Measurements from ENCODE around the gene ERC1. TPM values are rescaled to one million over a fixed set of nuclear protein-coding genes. Genes with fewer than 3 reads are reported as not detected.

Gene ERC1
- total and polyA plus RNA-seq, 2 donors (not counting 3 experiments of a cell fraction or from before 2014, with no cell fraction given) = 11.7 to 66.1 TPM

DNA sequence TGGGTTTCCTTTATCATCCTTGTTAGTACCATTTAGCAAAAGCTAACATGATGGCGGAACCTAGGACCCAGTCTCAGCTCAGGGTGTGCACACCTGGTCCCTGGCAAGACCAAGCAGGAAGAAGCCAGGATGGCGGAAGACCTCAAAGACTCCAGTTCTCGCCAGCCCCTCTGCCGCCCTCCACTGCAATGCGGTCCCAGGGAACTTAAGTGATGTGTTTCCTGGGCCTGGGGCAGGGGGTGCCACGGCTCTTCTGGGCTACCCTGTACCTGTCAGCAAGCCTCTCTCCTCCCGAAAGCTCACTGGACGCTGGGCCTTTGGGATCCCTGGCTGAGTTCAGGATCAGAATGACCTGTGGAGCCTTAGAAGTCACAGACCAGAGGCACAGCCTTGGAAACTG, 532.0 kb downstream of the ERC1 start:
- POLR2A ChIA-PET = no interaction called here
- DNase-seq (ENCODE audit: low read depth, low spot score) (no peak), FAIRE-seq (no peak)
- H3K4me3 ChIP-seq (replicated peaks in 1 of 3; ENCODE audit: insufficient read depth in 1 of 3, low read depth in 1 of 3, low read length in 3 of 3) = no peak overlapping the region
- H3K9me3 ChIP-seq (replicated peaks; ENCODE audit: control insufficient read depth, insufficient read depth, low read length) = no peaks in the 10 kb centered on the region
- H3K9me1 ChIP-seq (replicated peaks; ENCODE audit: control insufficient read depth, extremely low read depth, insufficient read depth, low read length) = no peaks in the 10 kb centered on the region
- H3K79me2 ChIP-seq (ENCODE audit: control insufficient read depth, insufficient read depth, low read length) = no peaks in the 10 kb centered on the region
- CTCF ChIA-PET = interaction anchor here (1.2 kb wide), 1 partner anchor 11 kb away, joined by 4 read pairs; no protein-coding TSS in a partner anchor
- H3K36me3 ChIP-seq (ENCODE audit: control insufficient read depth in 2 of 2, extremely low read depth in 1 of 2, insufficient read depth in 2 of 2, low read length in 2 of 2) = no peaks in the 10 kb centered on the region
- peaks cover 17 to 28% of the 10 kb centered on the region in 2 experiments for H3K27me3 ChIP-seq (ENCODE audit: control insufficient read depth in 2 of 2, insufficient read depth in 2 of 2, low read length in 2 of 2)
- H4K20me1 ChIP-seq (replicated peaks; ENCODE audit: control insufficient read depth, extremely low read depth, insufficient read depth, low read length) = no peaks in the 10 kb centered on the region
- H3K9ac ChIP-seq (replicated peaks; ENCODE audit: extremely low read depth, insufficient read depth, low read length) = no peak overlapping the region
- H2AFZ ChIP-seq (ENCODE audit: low read depth, low read length) = no peak overlapping the region
- BruUV-seq (replicated peaks) = no TSS peak
- dilution Hi-C loops (cut with MboI; ENCODE audit: extremely low pct_ligation_motif_present, low sequenced_read_pairs) (no loop called here), intact Hi-C loops (cut with micrococcal nuclease) (no loop called here)
- TF ChIP-seq, protein P1, sequence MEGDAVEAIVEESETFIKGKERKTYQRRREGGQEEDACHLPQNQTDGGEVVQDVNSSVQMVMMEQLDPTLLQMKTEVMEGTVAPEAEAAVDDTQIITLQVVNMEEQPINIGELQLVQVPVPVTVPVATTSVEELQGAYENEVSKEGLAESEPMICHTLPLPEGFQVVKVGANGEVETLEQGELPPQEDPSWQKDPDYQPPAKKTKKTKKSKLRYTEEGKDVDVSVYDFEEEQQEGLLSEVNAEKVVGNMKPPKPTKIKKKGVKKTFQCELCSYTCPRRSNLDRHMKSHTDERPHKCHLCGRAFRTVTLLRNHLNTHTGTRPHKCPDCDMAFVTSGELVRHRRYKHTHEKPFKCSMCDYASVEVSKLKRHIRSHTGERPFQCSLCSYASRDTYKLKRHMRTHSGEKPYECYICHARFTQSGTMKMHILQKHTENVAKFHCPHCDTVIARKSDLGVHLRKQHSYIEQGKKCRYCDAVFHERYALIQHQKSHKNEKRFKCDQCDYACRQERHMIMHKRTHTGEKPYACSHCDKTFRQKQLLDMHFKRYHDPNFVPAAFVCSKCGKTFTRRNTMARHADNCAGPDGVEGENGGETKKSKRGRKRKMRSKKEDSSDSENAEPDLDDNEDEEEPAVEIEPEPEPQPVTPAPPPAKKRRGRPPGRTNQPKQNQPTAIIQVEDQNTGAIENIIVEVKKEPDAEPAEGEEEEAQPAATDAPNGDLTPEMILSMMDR (IDR thresholded peaks at IDR 0.05; ENCODE audit: extremely low read depth in 1 of 2, insufficient read depth in 1 of 2, low read depth in 1 of 2, low read length in 2 of 2) = no peak
- TF ChIP-seq MAX (IDR thresholded peaks at IDR 0.05; ENCODE audit: insufficient read depth, insufficient read length) = no peak
- TF ChIP-seq EZH2 (IDR thresholded peaks at IDR 0.05; ENCODE audit: borderline replicate concordance, low read depth, low read length, severe bottlenecking) = no peak
- no peak for TF ChIP-seq FOS (IDR thresholded peaks at IDR 0.05; ENCODE audit: borderline replicate concordance, insufficient read depth, low read length)
- TF ChIP-seq MYC (IDR thresholded peaks at IDR 0.05; ENCODE audit: low read depth, low read length) = no peak
- TF ChIP-seq POLR2A (IDR thresholded peaks at IDR 0.05; ENCODE audit: low read depth, low read length) = no peak
- TF ChIP-seq GATA2 (IDR thresholded peaks at IDR 0.05; ENCODE audit: insufficient read depth, insufficient read length, low read depth, low read length) = no peak
- no peak for TF ChIP-seq POLR2AphosphoS5 (IDR thresholded peaks at IDR 0.05; ENCODE audit: insufficient read depth, low read depth, low read length)
- no peak for TF ChIP-seq JUN (IDR thresholded peaks at IDR 0.05; ENCODE audit: borderline replicate concordance, insufficient read depth, insufficient read length, low read depth)
- H3K27ac ChIP-seq (ENCODE audit: insufficient read depth, low read depth, low read length) = no peak overlapping the region
- no peaks in the 10 kb centered on the region for H3K4me1 ChIP-seq (ENCODE audit: control insufficient read depth, extremely low read depth, insufficient read depth, low read length)
- no peak overlapping the region for H3K4me2 ChIP-seq (ENCODE audit: insufficient read depth, low read length)
